Measurements from ENCODE around the gene AP1S3.

GRCh38 chr2:223721746-223722145 lies 115.6 kb downstream of the AP1S3 start:
- TF ChIP-seq CTCF (conservative IDR thresholded peaks at IDR 0.05; ENCODE audit: low read depth, low read length) (no peak), POLR2A (IDR thresholded peaks at IDR 0.05; ENCODE audit: low read depth, low read length) (no peak), MXI1 (IDR thresholded peaks at IDR 0.05; ENCODE audit: borderline replicate concordance, low read depth, low read length) (no peak)

Measured in IMR-90 (cell line).